ENCODE data around the gene TSPAN1.

Gene TSPAN1

DNA sequence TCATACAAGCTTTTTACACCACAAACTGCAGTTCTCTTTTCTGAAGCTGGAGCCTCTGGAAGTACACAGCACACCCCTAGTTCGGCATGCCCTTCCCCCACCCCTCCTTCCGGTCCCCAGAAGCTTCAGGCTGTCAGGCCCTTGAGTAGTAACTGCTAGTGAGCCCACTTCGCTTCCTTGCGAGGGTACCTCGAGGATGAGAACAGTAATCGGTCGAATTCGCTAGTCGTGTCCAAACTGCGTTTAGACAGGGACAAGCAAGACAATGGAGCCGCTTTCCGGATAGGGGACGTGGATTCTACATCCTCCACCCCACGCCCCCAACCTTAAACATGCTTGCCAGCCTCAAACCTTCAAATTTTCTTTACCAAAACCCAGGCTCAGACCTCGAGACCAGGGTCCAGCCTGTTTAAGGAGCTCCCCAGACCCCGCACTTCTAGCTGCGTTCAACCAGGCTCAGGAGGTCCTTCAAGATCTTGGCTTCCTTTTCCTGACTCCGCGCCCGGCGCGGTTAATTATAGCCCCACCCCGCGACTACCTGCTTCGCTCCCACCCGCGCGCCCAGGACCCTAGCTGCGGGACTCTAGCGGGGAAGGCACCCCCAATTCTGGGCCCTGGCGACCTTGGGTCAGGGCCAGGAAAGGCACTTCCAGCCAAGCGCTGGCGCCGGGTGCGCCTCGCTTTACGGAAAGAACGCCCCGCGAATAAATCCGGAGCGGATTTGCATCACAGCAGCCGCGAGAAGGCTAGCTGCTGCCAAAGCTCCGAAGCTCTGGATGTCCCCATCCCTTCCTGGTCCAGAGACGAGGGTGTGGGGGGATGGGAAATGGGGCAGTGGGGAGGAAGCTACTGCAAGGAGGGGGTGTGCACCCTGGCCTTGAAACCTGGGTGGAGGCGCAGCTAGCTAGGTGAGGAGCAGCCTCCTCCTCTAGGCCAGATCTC is 8.1 kb upstream of the TSPAN1 start:
- Histone ChIP-seq H3K4me3 (ENCODE audit: low read depth, low read length) (no peak overlapping the region), H3K36me3 (no peaks in the 10 kb centered on the region), H3K9me3 (ENCODE audit: severe bottlenecking) (no peaks in the 10 kb centered on the region), H3K27me3 (ENCODE audit: insufficient read depth, low read depth, severe bottlenecking) (no peaks in the 10 kb centered on the region), H3K27ac (no peak overlapping the region)
- no peak for DNase-seq
- TF ChIP-seq, protein P1, sequence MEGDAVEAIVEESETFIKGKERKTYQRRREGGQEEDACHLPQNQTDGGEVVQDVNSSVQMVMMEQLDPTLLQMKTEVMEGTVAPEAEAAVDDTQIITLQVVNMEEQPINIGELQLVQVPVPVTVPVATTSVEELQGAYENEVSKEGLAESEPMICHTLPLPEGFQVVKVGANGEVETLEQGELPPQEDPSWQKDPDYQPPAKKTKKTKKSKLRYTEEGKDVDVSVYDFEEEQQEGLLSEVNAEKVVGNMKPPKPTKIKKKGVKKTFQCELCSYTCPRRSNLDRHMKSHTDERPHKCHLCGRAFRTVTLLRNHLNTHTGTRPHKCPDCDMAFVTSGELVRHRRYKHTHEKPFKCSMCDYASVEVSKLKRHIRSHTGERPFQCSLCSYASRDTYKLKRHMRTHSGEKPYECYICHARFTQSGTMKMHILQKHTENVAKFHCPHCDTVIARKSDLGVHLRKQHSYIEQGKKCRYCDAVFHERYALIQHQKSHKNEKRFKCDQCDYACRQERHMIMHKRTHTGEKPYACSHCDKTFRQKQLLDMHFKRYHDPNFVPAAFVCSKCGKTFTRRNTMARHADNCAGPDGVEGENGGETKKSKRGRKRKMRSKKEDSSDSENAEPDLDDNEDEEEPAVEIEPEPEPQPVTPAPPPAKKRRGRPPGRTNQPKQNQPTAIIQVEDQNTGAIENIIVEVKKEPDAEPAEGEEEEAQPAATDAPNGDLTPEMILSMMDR (IDR thresholded peaks at IDR 0.05; ENCODE audit: low read depth, low read length), result no peak

DNA sequence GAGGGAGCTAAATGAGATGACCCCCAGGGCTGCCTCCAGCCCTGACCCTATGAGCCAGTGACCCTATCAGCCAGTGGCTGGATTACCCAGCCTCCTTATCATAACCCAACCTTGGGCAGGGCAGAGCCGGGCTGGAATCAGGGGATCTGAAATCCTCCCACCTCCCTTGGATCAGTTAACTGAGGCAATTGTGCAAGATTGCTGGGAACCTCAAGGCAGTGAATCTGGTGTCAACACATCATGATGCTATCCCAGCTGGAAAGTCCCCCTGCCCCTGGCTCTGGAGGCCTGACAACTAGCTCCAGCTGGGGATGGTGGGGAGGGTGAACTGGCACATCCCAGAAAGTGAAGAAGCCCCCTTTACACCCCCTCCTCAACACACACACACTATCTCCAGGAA is 6.4 kb upstream of the TSPAN1 start:
- H3K27me3 ChIP-seq (ENCODE audit: insufficient read depth, low read depth, severe bottlenecking), result no peaks in the 10 kb centered on the region
- no peak overlapping the region for H3K27ac ChIP-seq
- TF ChIP-seq, protein P1 (IDR thresholded peaks at IDR 0.05; ENCODE audit: low read depth, low read length), result no peak
- no peak for DNase-seq
- no peaks in the 10 kb centered on the region for H3K36me3 ChIP-seq
- H3K4me3 ChIP-seq (ENCODE audit: low read depth, low read length), result no peak overlapping the region
- H3K9me3 ChIP-seq (ENCODE audit: severe bottlenecking), result no peaks in the 10 kb centered on the region

DNA sequence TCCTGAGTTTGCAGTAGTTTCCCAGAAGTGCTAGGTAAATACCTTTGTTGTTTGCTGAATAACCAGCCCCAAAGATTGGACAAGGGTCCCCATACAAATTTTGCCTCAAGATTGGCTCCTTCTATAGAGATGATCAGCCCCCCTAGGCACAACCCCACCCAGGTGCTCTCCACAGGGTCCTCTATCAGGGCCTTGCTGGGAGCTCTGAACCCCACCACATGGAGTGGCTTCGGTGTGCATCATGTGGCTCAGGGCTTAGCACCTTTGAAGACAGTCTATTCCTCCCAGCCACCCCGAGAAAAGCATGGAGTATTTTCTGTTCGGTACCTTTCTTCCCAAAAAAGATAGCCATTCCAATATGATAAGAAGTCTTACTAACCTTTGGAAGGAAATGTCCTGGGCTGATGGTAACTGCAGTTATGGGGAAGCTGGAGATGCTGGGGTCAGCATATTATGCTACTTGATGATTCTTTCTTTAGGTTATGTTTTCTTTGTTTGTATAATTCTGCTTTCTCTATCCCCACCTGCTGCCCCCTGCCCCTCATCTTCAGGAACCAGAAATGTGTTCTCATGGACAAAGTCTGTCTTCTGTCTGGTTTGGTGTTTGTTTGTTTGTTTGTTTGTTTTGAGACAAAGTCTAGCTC is 5.0 kb upstream of the TSPAN1 start:
- Histone ChIP-seq H3K9me3 (ENCODE audit: severe bottlenecking) (no peaks in the 10 kb centered on the region), H3K27ac (no peak overlapping the region), H3K36me3 (no peaks in the 10 kb centered on the region), H3K4me3 (ENCODE audit: low read depth, low read length) (no peak overlapping the region), H3K27me3 (ENCODE audit: insufficient read depth, low read depth, severe bottlenecking) (no peaks in the 10 kb centered on the region)
- DNase-seq, result no peak
- TF ChIP-seq, protein P1 (IDR thresholded peaks at IDR 0.05; ENCODE audit: low read depth, low read length), result no peak

DNA sequence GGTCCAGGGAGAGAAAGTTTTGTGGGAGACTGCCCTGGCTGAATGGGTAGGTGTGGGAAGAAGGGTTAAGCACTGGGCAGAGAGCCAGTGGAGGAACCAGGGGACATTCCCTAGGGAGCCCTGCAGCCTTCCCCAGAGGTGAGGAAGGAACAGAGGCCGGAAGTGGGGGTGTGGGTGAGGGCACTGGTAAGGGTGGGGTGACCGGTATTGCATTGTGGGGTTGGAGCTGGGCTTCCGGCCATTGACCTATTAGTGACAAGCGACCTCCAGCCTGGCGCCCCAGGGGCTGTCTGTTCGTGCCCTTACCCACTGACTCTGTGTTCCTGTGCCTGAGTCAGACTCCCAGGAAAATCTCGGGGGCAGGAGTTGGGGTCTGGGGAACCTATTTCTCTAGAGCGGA is 3.5 kb upstream of the TSPAN1 start:
- no peak overlapping the region for H3K4me3 ChIP-seq (ENCODE audit: low read depth, low read length)
- H3K27ac ChIP-seq, result no peak overlapping the region

DNA sequence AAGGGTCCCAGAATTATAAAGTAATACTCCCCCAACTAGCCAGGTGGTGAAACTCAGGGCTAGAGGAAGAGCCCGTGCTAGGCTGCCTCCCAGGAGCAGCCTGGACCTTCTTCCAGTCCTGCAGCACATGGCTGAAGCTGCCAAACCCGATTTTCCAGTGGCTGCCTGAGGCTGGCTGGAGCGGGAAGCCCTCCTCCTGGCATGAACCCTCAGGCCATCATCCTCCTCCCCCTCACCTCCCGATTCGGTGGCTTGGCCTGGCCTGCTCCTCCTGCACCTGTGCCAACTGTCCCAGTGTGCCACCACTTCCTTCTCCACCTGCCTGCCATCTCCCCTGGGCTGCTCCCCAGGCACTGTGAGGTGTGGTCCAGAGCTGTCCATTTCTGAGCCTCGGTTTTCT is 3.0 kb upstream of the TSPAN1 start:
- DNase-seq, result no peak
- Histone ChIP-seq H3K27ac (no peak overlapping the region), H3K36me3 (no peaks in the 10 kb centered on the region), H3K4me3 (ENCODE audit: low read depth, low read length) (no peak overlapping the region), H3K27me3 (ENCODE audit: insufficient read depth, low read depth, severe bottlenecking) (no peaks in the 10 kb centered on the region), H3K9me3 (ENCODE audit: severe bottlenecking) (no peaks in the 10 kb centered on the region)
- TF ChIP-seq, protein P1 (IDR thresholded peaks at IDR 0.05; ENCODE audit: low read depth, low read length), result no peak

More for the DNA sequence above, 3.5 kb upstream of the TSPAN1 start:
- Histone ChIP-seq H3K9me3 (ENCODE audit: severe bottlenecking) (no peaks in the 10 kb centered on the region), H3K27me3 (ENCODE audit: insufficient read depth, low read depth, severe bottlenecking) (no peaks in the 10 kb centered on the region), H3K36me3 (no peaks in the 10 kb centered on the region)
- TF ChIP-seq, protein P1 (IDR thresholded peaks at IDR 0.05; ENCODE audit: low read depth, low read length), result no peak
- DNase-seq, result no peak
